ENCODE data around the gene NOC2L. TPM values are rescaled to one million over a fixed set of nuclear protein-coding genes. Genes with fewer than 3 reads are reported as not detected.

Gene NOC2L
- total and polyA plus RNA-seq, 9 of the 15 experiments (the other 6 are each of a cell fraction or from before 2014, with no cell fraction given): 4.0 to 410 (median 200) TPM

- TF ChIP-seq, protein P1, sequence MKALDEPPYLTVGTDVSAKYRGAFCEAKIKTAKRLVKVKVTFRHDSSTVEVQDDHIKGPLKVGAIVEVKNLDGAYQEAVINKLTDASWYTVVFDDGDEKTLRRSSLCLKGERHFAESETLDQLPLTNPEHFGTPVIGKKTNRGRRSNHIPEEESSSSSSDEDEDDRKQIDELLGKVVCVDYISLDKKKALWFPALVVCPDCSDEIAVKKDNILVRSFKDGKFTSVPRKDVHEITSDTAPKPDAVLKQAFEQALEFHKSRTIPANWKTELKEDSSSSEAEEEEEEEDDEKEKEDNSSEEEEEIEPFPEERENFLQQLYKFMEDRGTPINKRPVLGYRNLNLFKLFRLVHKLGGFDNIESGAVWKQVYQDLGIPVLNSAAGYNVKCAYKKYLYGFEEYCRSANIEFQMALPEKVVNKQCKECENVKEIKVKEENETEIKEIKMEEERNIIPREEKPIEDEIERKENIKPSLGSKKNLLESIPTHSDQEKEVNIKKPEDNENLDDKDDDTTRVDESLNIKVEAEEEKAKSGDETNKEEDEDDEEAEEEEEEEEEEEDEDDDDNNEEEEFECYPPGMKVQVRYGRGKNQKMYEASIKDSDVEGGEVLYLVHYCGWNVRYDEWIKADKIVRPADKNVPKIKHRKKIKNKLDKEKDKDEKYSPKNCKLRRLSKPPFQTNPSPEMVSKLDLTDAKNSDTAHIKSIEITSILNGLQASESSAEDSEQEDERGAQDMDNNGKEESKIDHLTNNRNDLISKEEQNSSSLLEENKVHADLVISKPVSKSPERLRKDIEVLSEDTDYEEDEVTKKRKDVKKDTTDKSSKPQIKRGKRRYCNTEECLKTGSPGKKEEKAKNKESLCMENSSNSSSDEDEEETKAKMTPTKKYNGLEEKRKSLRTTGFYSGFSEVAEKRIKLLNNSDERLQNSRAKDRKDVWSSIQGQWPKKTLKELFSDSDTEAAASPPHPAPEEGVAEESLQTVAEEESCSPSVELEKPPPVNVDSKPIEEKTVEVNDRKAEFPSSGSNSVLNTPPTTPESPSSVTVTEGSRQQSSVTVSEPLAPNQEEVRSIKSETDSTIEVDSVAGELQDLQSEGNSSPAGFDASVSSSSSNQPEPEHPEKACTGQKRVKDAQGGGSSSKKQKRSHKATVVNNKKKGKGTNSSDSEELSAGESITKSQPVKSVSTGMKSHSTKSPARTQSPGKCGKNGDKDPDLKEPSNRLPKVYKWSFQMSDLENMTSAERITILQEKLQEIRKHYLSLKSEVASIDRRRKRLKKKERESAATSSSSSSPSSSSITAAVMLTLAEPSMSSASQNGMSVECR (CRISPR knock-in tag; IDR thresholded peaks at IDR 0.05): peak; percentile 73
- TF ChIP-seq RAD51 (IDR thresholded peaks at IDR 0.05; ENCODE audit: borderline replicate concordance, low read depth) (no peak), KHSRP (IDR thresholded peaks at IDR 0.05) (no peak), ZNF146 (CRISPR knock-in tag; IDR thresholded peaks at IDR 0.05; ENCODE audit: unreplicated experiment) (no peak), FOXO4 (CRISPR knock-in tag; IDR thresholded peaks at IDR 0.05) (no peak), ARID2 (IDR thresholded peaks at IDR 0.05) (no peak), ZNF398 (CRISPR knock-in tag; IDR thresholded peaks at IDR 0.05) (no peak), ZNF444 (CRISPR knock-in tag; IDR thresholded peaks at IDR 0.05) (no peak), RFX5 (IDR thresholded peaks at IDR 0.05; ENCODE audit: low read depth, low read length) (no peak), NR0B1 (IDR thresholded peaks at IDR 0.05; ENCODE audit: partially characterized antibody) (no peak), TBL1XR1 (IDR thresholded peaks at IDR 0.05; ENCODE audit: low read length in 2 of 2) (no peak), CBX3 (IDR thresholded peaks at IDR 0.05; ENCODE audit: borderline replicate concordance in 1 of 2, low read length in 2 of 2) (no peak; a peak in 1 of 3 replicates), COPS2 (conservative IDR thresholded peaks at IDR 0.05) (no peak), EP300 (IDR thresholded peaks at IDR 0.05; ENCODE audit: low read length) (no peak), ZNF316 (IDR thresholded peaks at IDR 0.05) (no peak)
- TF ChIP-seq, protein P2, sequence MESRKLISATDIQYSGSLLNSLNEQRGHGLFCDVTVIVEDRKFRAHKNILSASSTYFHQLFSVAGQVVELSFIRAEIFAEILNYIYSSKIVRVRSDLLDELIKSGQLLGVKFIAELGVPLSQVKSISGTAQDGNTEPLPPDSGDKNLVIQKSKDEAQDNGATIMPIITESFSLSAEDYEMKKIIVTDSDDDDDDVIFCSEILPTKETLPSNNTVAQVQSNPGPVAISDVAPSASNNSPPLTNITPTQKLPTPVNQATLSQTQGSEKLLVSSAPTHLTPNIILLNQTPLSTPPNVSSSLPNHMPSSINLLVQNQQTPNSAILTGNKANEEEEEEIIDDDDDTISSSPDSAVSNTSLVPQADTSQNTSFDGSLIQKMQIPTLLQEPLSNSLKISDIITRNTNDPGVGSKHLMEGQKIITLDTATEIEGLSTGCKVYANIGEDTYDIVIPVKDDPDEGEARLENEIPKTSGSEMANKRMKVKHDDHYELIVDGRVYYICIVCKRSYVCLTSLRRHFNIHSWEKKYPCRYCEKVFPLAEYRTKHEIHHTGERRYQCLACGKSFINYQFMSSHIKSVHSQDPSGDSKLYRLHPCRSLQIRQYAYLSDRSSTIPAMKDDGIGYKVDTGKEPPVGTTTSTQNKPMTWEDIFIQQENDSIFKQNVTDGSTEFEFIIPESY (CRISPR knock-in tag; IDR thresholded peaks at IDR 0.05): peak; percentile 70
These were observed 7.7 kb upstream of the NOC2L start (continued) for GRCh38 chr1:966704-967300.
